Measurements from ENCODE around the gene TSPAN2. TPM values are rescaled to one million over a fixed set of nuclear protein-coding genes. Genes with fewer than 3 reads are reported as not detected.
"Not testable (repeated sequence)": the region's sequence is repeated elsewhere in the genome, so short reads cannot be mapped to it uniquely, and the experiment has no call there.

TSPAN2 gene
- total RNA-seq, 1 experiment from 2014 or later, result 0.11 TPM

DNA sequence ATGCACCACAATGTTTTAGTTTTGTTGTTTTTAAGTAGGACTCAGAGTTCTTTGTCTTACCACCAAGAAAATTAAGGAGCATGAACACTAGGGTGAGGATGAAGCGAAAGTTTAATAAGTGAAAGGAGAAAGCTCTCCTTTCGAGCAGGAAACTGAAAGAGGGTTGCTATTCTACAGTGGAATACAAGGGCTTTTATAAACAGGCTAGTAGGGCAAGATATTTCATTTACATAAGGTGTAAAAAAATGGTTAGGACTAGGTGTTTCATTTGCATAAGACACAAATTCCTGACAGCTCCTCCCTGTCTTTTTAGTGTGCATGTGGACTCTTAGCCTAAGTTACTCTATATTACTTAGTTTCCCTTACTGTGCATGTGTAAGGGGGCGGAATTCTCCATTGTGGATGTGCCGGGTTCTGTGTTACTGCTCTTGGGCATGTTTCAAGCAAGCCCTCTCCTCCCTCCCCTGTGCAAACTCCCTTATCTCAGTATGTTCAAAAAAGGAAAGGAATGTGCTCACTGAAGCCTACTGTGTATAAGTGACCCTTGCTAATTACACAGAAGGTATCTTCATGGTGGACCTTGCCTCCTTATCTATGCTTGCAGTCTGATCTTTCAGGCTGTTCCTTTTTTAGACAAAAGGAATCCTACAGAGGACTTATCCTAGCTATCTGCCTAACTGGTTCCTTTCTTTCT, 52.3 kb downstream of the TSPAN2 start:
- DNase-seq (ENCODE audit: low read depth), result no peak

GRCh38 chr1:115035652-115036051, 53.7 kb downstream of the TSPAN2 start:
- no peak for DNase-seq (ENCODE audit: low read depth)

DNA sequence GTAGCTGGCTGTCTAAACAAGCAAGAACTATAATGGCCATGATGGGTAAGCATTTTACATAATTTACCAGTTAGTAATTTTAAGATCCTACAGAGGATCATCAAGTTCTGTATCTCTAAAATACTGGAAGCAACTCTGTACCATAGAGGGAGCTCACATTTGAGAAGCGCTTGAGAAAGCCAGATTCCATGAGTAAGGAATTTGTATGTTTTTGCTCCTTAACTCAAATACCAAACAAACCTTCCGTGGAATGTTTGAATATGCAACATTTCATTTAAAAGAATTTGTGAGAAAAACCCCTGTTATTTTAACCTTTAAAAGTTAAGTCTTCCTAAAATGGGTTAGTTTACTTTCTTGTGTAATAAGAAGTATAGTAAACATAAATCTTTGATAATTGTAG, 57.7 kb downstream of the TSPAN2 start:
- DNase-seq (ENCODE audit: low read depth), result no peak

- DNase-seq (ENCODE audit: low read depth), result no peak
These were observed 59.8 kb downstream of the TSPAN2 start, which contains the start of gene TSHB for GRCh38 chr1:115029526-115029925. Gene TSHB (plus strand): TSS chr1:115029826. CDS start chr1:115033363, 3,537 bp downstream.

DNA sequence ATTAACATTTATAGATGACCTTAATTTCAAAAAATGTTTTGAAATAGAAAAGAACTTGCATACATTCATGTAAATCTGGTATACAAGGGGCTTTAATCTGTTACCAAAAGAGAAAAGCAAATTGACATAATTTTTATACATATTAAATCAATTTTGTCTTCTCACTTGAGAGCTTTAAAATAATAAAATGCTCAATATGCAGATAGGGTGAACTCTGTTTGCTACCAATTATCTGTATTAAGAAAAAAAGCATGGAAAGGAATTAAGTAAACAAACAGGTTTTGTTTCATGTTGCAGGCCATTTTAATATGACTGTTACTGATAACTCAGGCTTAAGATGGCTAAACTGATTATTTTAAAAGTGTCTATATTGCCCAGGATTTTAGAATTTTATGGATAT, 65.7 kb downstream of the TSPAN2 start:
- DNase-seq (ENCODE audit: low read depth), result no peak

DNA sequence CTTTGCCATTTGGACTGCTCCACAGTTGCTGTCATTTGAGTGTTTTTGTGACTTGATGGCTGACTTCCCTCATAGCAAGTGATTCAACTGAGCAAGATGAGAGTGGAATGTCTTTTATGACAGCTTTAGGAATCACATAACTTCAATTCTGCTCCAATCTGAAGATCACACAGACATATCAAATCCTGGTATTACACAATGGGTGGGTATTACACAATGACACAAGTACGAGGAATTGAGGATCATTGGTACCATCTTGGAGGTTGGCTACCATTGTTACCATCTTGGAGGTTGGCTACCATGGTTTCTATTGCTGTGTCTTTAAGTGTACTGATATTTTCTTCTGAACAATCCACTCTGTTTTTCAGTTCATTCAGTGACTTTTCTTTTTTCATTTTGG, 68.2 kb downstream of the TSPAN2 start:
- no peak for DNase-seq (ENCODE audit: low read depth)

DNA sequence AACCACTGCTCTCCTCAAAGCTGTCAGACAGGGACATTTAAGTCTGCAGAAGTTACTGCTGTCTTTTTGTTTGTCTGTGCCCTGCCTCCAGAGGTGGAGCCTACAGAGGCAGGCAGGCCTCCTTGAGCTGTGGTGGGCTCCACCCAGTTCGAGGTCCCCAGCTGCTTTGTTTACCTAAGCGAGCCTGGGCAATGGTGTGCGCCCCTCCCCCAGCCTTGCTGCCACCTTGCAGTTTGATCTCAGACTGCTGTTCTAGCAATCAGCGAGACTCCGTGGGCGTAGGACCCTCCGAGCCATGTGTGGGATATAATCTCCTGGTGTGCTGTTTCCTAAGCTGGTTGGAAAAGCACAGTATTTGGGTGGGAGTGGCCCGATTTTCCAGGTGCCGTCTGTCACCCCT, 69.8 kb downstream of the TSPAN2 start:
- DNase-seq (ENCODE audit: low read depth), result not testable (repeated sequence)

DNA sequence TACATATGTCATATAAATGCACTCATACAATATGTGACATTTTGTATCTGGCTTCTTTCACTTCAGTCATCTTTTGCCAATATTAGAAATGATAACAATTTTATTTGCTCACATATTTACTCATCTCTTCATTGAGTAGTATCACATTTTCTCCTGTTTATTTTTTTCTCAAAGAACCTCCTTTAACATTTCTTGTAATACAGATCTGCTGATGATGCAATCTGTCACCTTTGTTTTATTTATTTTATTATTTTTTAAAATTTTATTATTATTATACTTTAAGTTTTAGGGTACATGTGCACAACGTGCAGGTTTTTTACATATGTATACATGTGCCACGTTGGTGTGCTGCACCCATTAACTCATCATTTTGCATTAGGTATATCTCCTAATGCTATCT, 75.5 kb downstream of the TSPAN2 start:
- no peak for DNase-seq (ENCODE audit: low read depth)

GRCh38 chr1:115012434-115012833, 76.9 kb downstream of the TSPAN2 start:
- DNase-seq (ENCODE audit: low read depth), result no peak

GRCh38 chr1:115012006-115012405, 77.3 kb downstream of the TSPAN2 start:
- DNase-seq (ENCODE audit: low read depth), result no peak

DNA sequence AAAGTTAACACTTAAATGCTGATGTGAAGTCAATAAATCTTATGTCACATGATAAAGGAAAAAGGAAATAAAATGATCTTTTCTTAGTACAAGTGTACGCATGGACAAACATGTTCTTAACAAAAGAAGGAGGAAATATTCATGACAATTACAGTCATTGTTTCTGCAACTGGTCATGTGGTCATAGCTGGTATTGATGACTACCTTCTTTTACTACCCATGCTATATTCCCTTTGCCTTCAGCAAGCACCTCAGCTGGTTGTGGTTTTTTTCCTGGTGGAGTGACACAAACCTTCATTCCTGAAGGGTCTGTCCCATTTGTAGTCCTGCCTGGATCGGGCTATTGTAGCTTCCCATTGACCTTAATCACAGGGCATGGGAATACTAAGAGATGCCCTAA, 83.1 kb downstream of the TSPAN2 start:
- no peak for DNase-seq (ENCODE audit: low read depth)

Other genes starting within 250 kb of the TSPAN2 start
- not detected in 2 replicates for gene SYCP1, start 234.6 kb downstream of the TSPAN2 start, total RNA-seq (2014; rRNA removed)
- not detected in 2 replicates for gene TSHB, start 59.7 kb downstream of the TSPAN2 start, total RNA-seq (2014; rRNA removed)
- not detected in 2 replicates for gene NGF, start 248.7 kb upstream of the TSPAN2 start, total RNA-seq (2014; rRNA removed)